Skeletal muscle tissue (tissue), 5 donors: ENCODE results near the gene DLG4. TPM values are rescaled to one million over a fixed set of nuclear protein-coding genes. Genes with fewer than 3 reads are reported as not detected.
A peak's percentile ranks its signal among the peaks of the same experiment; 100 is the strongest.

ENCODE experiments used
- H3K27ac ChIP-seq: one replicate; pipeline ENCODE4 v1.7.0; 2013; ENCODE audit warnings: mild to moderate bottlenecking, low read depth, low read length, inconsistent platforms
- H3K27me3 ChIP-seq, 3 donors: one replicate each; pipeline ENCODE4 v1.7.0; 2013; ENCODE audit warnings: low read length in 3 of 3; ENCODE audit not compliant: control insufficient read depth in 3 of 3, insufficient read depth in 3 of 3
- H3K36me3 ChIP-seq, 3 donors: one replicate each; pipeline ENCODE4 v1.7.0; 2013; ENCODE audit warnings: low read length in 3 of 3; ENCODE audit not compliant: control insufficient read depth in 3 of 3, insufficient read depth in 3 of 3
- H3K4me1 ChIP-seq, 3 donors: one replicate each; pipeline ENCODE4 v1.7.0; 2013; ENCODE audit warnings: low read length in 3 of 3, mild to moderate bottlenecking in 3 of 3; ENCODE audit not compliant: control insufficient read depth in 3 of 3, insufficient read depth in 3 of 3
- H3K4me3 ChIP-seq, 3 donors: one replicate each; pipeline ENCODE4 v1.7.0; 2013; ENCODE audit warnings: low read length in 3 of 3
- H3K9ac ChIP-seq, 3 donors: one replicate each; pipeline ENCODE4 v1.7.0; 2013; ENCODE audit warnings: low read length in 3 of 3, mild to moderate bottlenecking in 3 of 3, moderate library complexity in 2 of 3, low read depth in 1 of 3
- H3K9me3 ChIP-seq, 3 donors: one replicate each; pipeline ENCODE4 v1.7.0; 2013; ENCODE audit warnings: low read length in 3 of 3; ENCODE audit not compliant: control insufficient read depth in 3 of 3
- small RNA-seq: library from RNA; depleted of rRNA; stranded (forward); fragments of <200 nt; gene quantifications from one replicate; pipeline ENCODE3, GENCODE V24; 2014
- total RNA-seq: library from RNA; depleted of rRNA; stranded (reverse); fragments of >200 nt; gene quantifications from one replicate; pipeline ENCODE4 v1.2.3, GENCODE V29; 2014
- donor health status: Osteomylitis.

Gene DLG4
- total RNA-seq, 1 donor from 2014 or later: 7.3 TPM

DNA sequence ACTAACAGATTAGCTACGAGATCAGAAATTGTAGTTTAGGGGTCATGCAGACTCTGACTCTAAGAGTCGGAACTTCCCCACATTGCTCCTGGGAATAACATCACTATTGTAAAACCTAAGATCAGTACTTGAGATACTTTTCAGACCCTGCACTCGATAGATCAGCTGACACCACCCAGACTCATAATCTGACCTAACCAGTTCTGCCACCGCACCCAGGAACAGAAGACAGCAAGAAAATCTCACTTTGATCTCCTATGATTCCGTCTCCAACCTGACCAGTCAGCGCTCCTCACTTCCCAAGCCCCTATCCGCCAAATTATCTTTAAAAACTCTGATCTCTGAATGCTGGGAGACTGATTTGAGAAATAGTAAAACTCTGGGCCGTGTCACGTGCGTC lies 77.8 kb downstream of the DLG4 start:
- Histone ChIP-seq H3K9me3 (no peaks in the 10 kb centered on the region), H3K9ac (no peak overlapping the region), H3K27me3 (peaks cover 20 to 64% (median 44%) of the 10 kb centered on the region in 3 donors), H3K36me3 (no peaks in the 10 kb centered on the region), H3K4me3 (no peak overlapping the region), H3K27ac (no peak overlapping the region), H3K4me1 (no peaks in the 10 kb centered on the region)

DNA sequence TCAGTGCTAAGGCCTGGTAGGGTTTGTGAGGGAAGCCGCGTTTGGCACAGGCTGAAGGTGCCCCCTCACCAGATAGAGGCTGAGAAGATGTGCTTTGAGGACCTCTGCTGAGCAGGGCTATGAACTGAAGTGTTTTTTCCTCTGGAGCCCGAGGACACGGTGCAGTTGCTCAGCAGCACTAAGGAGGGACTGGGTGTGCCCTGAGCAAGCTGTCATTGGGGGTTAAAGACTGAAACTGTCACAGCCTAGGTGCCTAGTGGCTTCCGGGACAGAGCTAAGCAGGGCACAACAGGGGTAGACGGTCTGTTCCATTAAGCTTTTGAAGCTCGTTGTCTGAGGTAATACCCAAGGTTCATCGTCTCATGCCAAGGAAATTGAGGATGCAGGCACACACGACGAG lies 80.2 kb downstream of the DLG4 start:
- Histone ChIP-seq H3K27me3 (peaks cover 19 to 57% (median 47%) of the 10 kb centered on the region in 3 donors), H3K4me3 (no peak overlapping the region), H3K9ac (no peak overlapping the region), H3K9me3 (no peaks in the 10 kb centered on the region), H3K27ac (no peak overlapping the region), H3K36me3 (no peaks in the 10 kb centered on the region), H3K4me1 (no peaks in the 10 kb centered on the region)

DNA sequence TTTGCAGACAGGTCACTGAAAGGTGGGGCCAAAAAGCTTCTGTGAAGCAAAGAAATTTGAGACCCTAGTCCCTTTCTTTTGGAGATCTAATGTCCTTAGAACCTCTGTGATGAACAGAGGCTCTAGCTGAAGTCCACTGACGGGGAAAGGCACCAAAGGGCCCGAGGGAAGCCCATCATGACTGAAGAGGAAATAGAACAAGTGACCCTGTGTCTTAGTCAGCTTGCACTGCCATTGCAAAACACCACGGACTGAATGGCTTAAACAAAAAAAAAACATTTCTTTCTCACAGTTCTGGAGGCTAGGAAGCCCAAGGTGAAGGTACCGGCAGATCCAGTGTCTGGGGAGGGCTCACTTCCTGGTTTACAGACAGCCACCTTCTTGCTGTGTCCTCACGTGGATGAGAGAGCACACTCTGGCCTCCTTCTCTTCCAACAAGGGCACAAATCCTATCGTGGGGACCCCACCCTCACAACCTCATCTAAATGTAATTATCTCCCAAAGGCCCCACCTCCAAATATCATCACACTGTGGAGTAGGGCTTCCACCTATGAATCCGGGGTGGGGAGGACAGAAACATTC lies 80.7 kb downstream of the DLG4 start:
- Histone ChIP-seq H3K27me3 (peaks cover 16 to 56% (median 43%) of the 10 kb centered on the region in 3 donors), H3K9ac (no peak overlapping the region), H3K9me3 (no peaks in the 10 kb centered on the region), H3K4me1 (no peaks in the 10 kb centered on the region), H3K4me3 (no peak overlapping the region), H3K27ac (no peak overlapping the region), H3K36me3 (no peaks in the 10 kb centered on the region)

DNA sequence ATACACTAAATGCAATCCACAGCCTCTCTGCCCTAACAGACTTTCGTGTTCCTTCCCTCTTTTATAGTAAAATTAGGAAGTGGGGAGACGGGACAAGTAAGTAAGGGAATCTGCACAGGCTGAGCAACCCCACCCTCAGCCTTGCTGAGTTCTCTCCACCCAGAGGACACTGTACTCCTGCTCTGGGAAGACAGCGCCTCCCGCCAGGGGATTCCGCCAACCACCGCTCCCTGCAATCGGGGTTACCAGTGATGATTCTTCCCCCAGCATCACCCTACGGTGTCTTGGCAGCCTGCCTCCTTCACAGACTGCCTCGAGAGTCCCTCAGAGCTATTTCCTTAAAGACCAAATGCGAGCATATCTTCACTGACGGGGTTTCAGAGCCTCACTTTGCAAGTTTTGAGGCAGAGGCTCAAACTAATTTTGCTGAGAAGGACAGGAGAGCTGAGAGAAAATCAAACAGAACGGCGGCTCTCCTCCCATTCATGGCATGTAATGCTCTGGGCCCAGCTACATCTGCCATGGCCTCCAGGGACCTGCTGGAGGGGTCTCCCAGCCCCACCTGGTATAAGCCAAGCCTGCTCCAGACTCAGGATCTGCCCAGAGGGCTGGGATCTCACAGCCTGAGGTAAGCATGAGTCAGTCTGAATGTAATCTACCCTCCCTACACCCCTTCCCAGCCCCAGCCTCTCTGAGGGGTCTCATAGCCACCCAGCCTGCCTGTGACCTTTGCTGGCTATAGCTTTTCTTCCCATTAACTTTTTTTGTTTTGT lies 82.3 kb downstream of the DLG4 start:
- no peaks in the 10 kb centered on the region for H3K9me3 ChIP-seq
- peaks cover 20 to 56% (median 47%) of the 10 kb centered on the region in 3 donors for H3K27me3 ChIP-seq
- no peak overlapping the region for H3K4me3 ChIP-seq

More for the DNA sequence above, 82.3 kb downstream of the DLG4 start:
- no peak overlapping the region for H3K27ac ChIP-seq
- H3K36me3 ChIP-seq: no peaks in the 10 kb centered on the region
- peaks cover 0 to 2% (median 0%) of the 10 kb centered on the region in 3 donors for H3K4me1 ChIP-seq
- H3K9ac ChIP-seq: no peak overlapping the region

Small RNA genes lying within 50 kb of the gene (small RNA-seq; reads per million reads assigned to genes)
- gene AC120057.4: not detected
- gene MIR324: 52.2 reads per million, percentile 95 among the genes with 10 or more reads in this experiment
- not detected for gene RF00019

Other genes starting within 250 kb of the DLG4 start
- gene ALOX12, start 223.8 kb downstream of the DLG4 start, total RNA-seq: not detected
- gene RNASEK, start 207.2 kb downstream of the DLG4 start, total RNA-seq: 20.9 TPM
- 13.0 TPM for gene BCL6B, start 196.8 kb downstream of the DLG4 start, total RNA-seq
- under 0.01 TPM for gene SLC16A13, start 183.8 kb downstream of the DLG4 start, total RNA-seq
- not detected for gene SLC16A11, start 175.7 kb downstream of the DLG4 start, total RNA-seq
- 1.6 TPM for gene CLEC10A, start 139.6 kb downstream of the DLG4 start, total RNA-seq
- gene ASGR2, start 105.0 kb downstream of the DLG4 start, total RNA-seq: not detected
- gene ASGR1, start 40.5 kb downstream of the DLG4 start, total RNA-seq: 1.0 TPM
- gene ACADVL, start 102 bp upstream of the DLG4 start, total RNA-seq: 119 TPM
- 63.2 TPM for gene DVL2, start 14.7 kb upstream of the DLG4 start, total RNA-seq
- gene PHF23, start 19.6 kb upstream of the DLG4 start, total RNA-seq: 30.3 TPM
- gene GABARAP, start 22.6 kb upstream of the DLG4 start, total RNA-seq: 259 TPM
- gene CTDNEP1, start 31.9 kb upstream of the DLG4 start, total RNA-seq: 39.7 TPM
- 28.2 TPM for gene ELP5, start 32.4 kb upstream of the DLG4 start, total RNA-seq
- gene CLDN7, start 42.6 kb upstream of the DLG4 start, total RNA-seq: not detected
- 34.4 TPM for gene SLC2A4, start 61.9 kb upstream of the DLG4 start, total RNA-seq
- 0.52 TPM for gene YBX2, start 74.8 kb upstream of the DLG4 start, total RNA-seq
- 185 TPM for gene EIF5A, start 87.8 kb upstream of the DLG4 start, total RNA-seq
- gene GPS2, start 95.5 kb upstream of the DLG4 start, total RNA-seq: 24.5 TPM
- 19.8 TPM for gene NEURL4, start 109.5 kb upstream of the DLG4 start, total RNA-seq
- gene ACAP1, start 116.7 kb upstream of the DLG4 start, total RNA-seq: 2.1 TPM
- gene KCTD11, start 132.3 kb upstream of the DLG4 start, total RNA-seq: 4.2 TPM
- gene TMEM95, start 135.3 kb upstream of the DLG4 start, total RNA-seq: not detected
- not detected for gene TNK1, start 161.3 kb upstream of the DLG4 start, total RNA-seq
- 10.4 TPM for gene PLSCR3, start 174.7 kb upstream of the DLG4 start, total RNA-seq
- gene TMEM256, start 184.3 kb upstream of the DLG4 start, total RNA-seq: 149 TPM
- 3.1 TPM for gene NLGN2, start 188.0 kb upstream of the DLG4 start, total RNA-seq
- not detected for gene SPEM1, start 200.5 kb upstream of the DLG4 start, total RNA-seq
- gene SPEM2, start 205.8 kb upstream of the DLG4 start, total RNA-seq: not detected
- not detected for gene SPEM3, start 209.0 kb upstream of the DLG4 start, total RNA-seq
- 0.52 TPM for gene TMEM102, start 215.6 kb upstream of the DLG4 start, total RNA-seq
- gene FGF11, start 219.7 kb upstream of the DLG4 start, total RNA-seq: 1.0 TPM
- gene CHRNB1, start 225.2 kb upstream of the DLG4 start, total RNA-seq: 31.3 TPM